ENCODE data around the gene ZCCHC7.

ZCCHC7 gene

GRCh38 chr9:37243588-37244345 is 123.4 kb downstream of the ZCCHC7 start:
- no peak for TF ChIP-seq CTCF (IDR thresholded peaks at IDR 0.05; ENCODE audit: low read depth, low read length)
- no peak overlapping the region for H3K4me3 ChIP-seq (ENCODE audit: low read depth, low read length)

GRCh38 chr9:37246826-37247225 is 126.5 kb downstream of the ZCCHC7 start:
- H3K4me3 ChIP-seq (ENCODE audit: low read depth, low read length) = no peak overlapping the region
- no peak for TF ChIP-seq CTCF (IDR thresholded peaks at IDR 0.05; ENCODE audit: low read depth, low read length)

- TF ChIP-seq CTCF (IDR thresholded peaks at IDR 0.05; ENCODE audit: low read depth, low read length) = no peak
- no peak overlapping the region for H3K4me3 ChIP-seq (ENCODE audit: low read depth, low read length)
These were observed 128.3 kb downstream of the ZCCHC7 start for GRCh38 chr9:37248651-37249163.

- H3K4me3 ChIP-seq (ENCODE audit: low read depth, low read length) = no peak overlapping the region
- TF ChIP-seq CTCF (IDR thresholded peaks at IDR 0.05; ENCODE audit: low read depth, low read length) = no peak
These were observed 131.1 kb downstream of the ZCCHC7 start for GRCh38 chr9:37251452-37251851.

- TF ChIP-seq CTCF (IDR thresholded peaks at IDR 0.05; ENCODE audit: low read depth, low read length) = no peak
- H3K4me3 ChIP-seq (ENCODE audit: low read depth, low read length) = no peak overlapping the region
These were observed 133.1 kb downstream of the ZCCHC7 start for GRCh38 chr9:37253377-37253937.

- no peak for TF ChIP-seq CTCF (IDR thresholded peaks at IDR 0.05; ENCODE audit: low read depth, low read length)
- H3K4me3 ChIP-seq (ENCODE audit: low read depth, low read length) = no peak overlapping the region
These were observed 134.8 kb downstream of the ZCCHC7 start for GRCh38 chr9:37255187-37255586.
